HCT116 (cell line): Measurements from ENCODE around the gene C4orf54. TPM values are rescaled to one million over a fixed set of nuclear protein-coding genes. Genes with fewer than 3 reads are reported as not detected.
A peak's percentile ranks its signal among the peaks of the same experiment; 100 is the strongest.

Experiments
- ATAC-seq: fragments of 200-7000 bp; cut with Tn5 transposase; 2 replicates; pipeline ENCODE4 v1.9.1; 2020; ENCODE audit warnings: mild to moderate bottlenecking, moderate library complexity
- BruUV-seq: library from RNA; stranded (reverse); fragments of 400-500 nt; replicated peaks from 2 replicates; lab custom pipeline; 2021; lab: Mats Ljungman, UMichigan
- CTCF ChIA-PET: fragments of 300-600 bp; sonication (Branson Sonifier 250); formaldehyde crosslinking; loops from one replicate; lab custom pipeline; 2021; ENCODE audit warnings: antibody characterized with exemption; lab: Charles Lee
- POLR2A ChIA-PET: fragments of 300-600, 350-600 bp; sonication (Branson Sonifier 250); formaldehyde crosslinking; loops from one replicate; lab custom pipeline; 2021; ENCODE audit warnings: antibody characterized with exemption; lab: Charles Lee
- RAD21 ChIA-PET, 2 experiments: fragments of 300-600 bp; sonication (Branson Sonifier 250); formaldehyde crosslinking; loops; one replicate each; lab custom pipeline; 2023; ENCODE audit warnings: low total read pairs in 2 of 2; ENCODE audit not compliant: uncharacterized antibody in 2 of 2, unreplicated experiment in 2 of 2, low non-redundant PET in 1 of 2; lab: Charles Lee
- DNase-seq: peaks from one replicate; pipeline ENCODE4 v3.0.0-alpha.2; 2010; ENCODE audit warnings: low read depth, low spot score
- H2AFZ ChIP-seq: fragments of 200-600 bp; shearing (Covaris generic), sonication (generic); 2 replicates; pipeline ENCODE4 v1.6.1; 2017; ENCODE audit warnings: low read depth, mixed run types, mixed read lengths, antibody characterized with exemption, low read length; ENCODE audit not compliant: poor library complexity, severe bottlenecking
- H3K27ac ChIP-seq: 2 replicates; pipeline ENCODE4 v1.5.1; 2012; ENCODE audit warnings: low read depth, low read length
- H3K27me3 ChIP-seq: fragments of 200-600 bp; sonication (generic); 2 replicates; pipeline ENCODE4 v1.6.1; 2016; ENCODE audit warnings: mixed run types, low read length, mixed read lengths; ENCODE audit not compliant: insufficient read depth
- H3K36me3 ChIP-seq, 2 experiments: fragments of 200-500 bp in 1 of 2; fragments of 200-600 bp in 1 of 2; sonication (Bioruptor generic) in 1 of 2; sonication (generic) in 1 of 2; 2 replicates each; pipeline versions ENCODE4 v1.5.1 to v1.6.1; 2014 to 2016; ENCODE audit warnings: low read length in 2 of 2, inconsistent platforms in 1 of 2, mixed read lengths in 1 of 2, mixed run types in 1 of 2; ENCODE audit not compliant: insufficient read depth in 2 of 2, control insufficient read depth in 1 of 2
- H3K4me1 ChIP-seq, 2 experiments: fragments of 200-600 bp in 1 of 2; sonication (generic) in 1 of 2; 2 replicates each; pipeline versions ENCODE4 v1.5.1 to v1.6.1; 2012 to 2017; ENCODE audit warnings: low read length in 2 of 2, inconsistent platforms in 1 of 2, mild to moderate bottlenecking in 1 of 2, mixed read lengths in 1 of 2, mixed run types in 1 of 2, moderate library complexity in 1 of 2; ENCODE audit not compliant: insufficient read depth in 2 of 2, control insufficient read depth in 1 of 2
- H3K4me2 ChIP-seq: fragments of 200-600 bp; sonication (generic); 2 replicates; pipeline ENCODE4 v1.6.1; 2017; ENCODE audit warnings: mixed run types, low read length, mixed read lengths
- H3K4me3 ChIP-seq, 2 experiments: fragments of 200-600 bp in 1 of 2; sonication (generic) in 1 of 2; replicated peaks in 1 of 2; 2 replicates each; pipeline ENCODE4 v1.5.1; 2011 to 2016; ENCODE audit warnings: low read length in 2 of 2, control low read depth in 1 of 2, low read depth in 1 of 2, mild to moderate bottlenecking in 1 of 2, mixed read lengths in 1 of 2, mixed run types in 1 of 2
- H3K79me2 ChIP-seq: fragments of 200-600 bp; sonication (generic); 2 replicates; pipeline ENCODE4 v1.6.1; 2017; ENCODE audit warnings: mild to moderate bottlenecking, mixed run types, low read length, moderate library complexity, mixed read lengths; ENCODE audit not compliant: insufficient read depth
- H3K9ac ChIP-seq: fragments of 200-600 bp; sonication (generic); 2 replicates; pipeline ENCODE4 v1.6.1; 2016; ENCODE audit warnings: low read length, mixed read lengths
- H3K9me2 ChIP-seq: fragments of 200-600 bp; sonication (generic), shearing (Covaris generic); 2 replicates; pipeline ENCODE4 v1.6.1; 2017; ENCODE audit warnings: mixed run types, mild to moderate bottlenecking, moderate library complexity; ENCODE audit not compliant: insufficient read depth
- H3K9me3 ChIP-seq, 2 experiments: fragments of 200-500 bp in 1 of 2; fragments of 200-600 bp in 1 of 2; sonication (Bioruptor generic) in 1 of 2; sonication (generic) in 1 of 2; 2 replicates each; pipeline ENCODE4 v1.6.1; 2014 to 2017; ENCODE audit warnings: low read length in 2 of 2, mixed read lengths in 2 of 2, inconsistent platforms in 1 of 2, low read depth in 1 of 2, mild to moderate bottlenecking in 1 of 2, mixed run types in 1 of 2, moderate library complexity in 1 of 2; ENCODE audit not compliant: control insufficient read depth in 1 of 2, insufficient read depth in 1 of 2
- H4K20me1 ChIP-seq: fragments of 200-600 bp; sonication (generic), shearing (Covaris generic); 2 replicates; pipeline ENCODE4 v1.6.1; 2017; ENCODE audit warnings: mixed run types, mild to moderate bottlenecking, moderate library complexity; ENCODE audit not compliant: insufficient read depth
- ELF1 ChIP-seq: IDR thresholded peaks from 2 replicates; pipeline ENCODE4 v1.6.1; 2012; ENCODE audit warnings: low read depth, borderline replicate concordance
- EZH2phosphoT487 ChIP-seq: fragments of 200-600 bp; IDR thresholded peaks from 2 replicates; pipeline ENCODE4 v1.6.1; 2018; ENCODE audit warnings: antibody characterized with exemption, borderline replicate concordance
- JUND ChIP-seq: IDR thresholded peaks from 2 replicates; pipeline ENCODE4 v1.6.1; 2012
- RAD21 ChIP-seq: IDR thresholded peaks from 2 replicates; pipeline ENCODE4 v1.6.1; 2012; ENCODE audit warnings: low read depth, mild to moderate bottlenecking
- SIN3A ChIP-seq: IDR thresholded peaks from 2 replicates; pipeline ENCODE4 v1.6.1; 2012; ENCODE audit warnings: low read depth
- SRF ChIP-seq: IDR thresholded peaks from 2 replicates; pipeline ENCODE4 v1.6.1; 2012; ENCODE audit warnings: low read depth
- TCF7L2 ChIP-seq: IDR thresholded peaks from 2 replicates; pipeline ENCODE4 v1.7.0; 2011; ENCODE audit warnings: borderline replicate concordance, inconsistent platforms; ENCODE audit not compliant: insufficient read depth, insufficient read length; ENCODE audit errors: extremely low read depth
- YY1 ChIP-seq: IDR thresholded peaks from 2 replicates; pipeline ENCODE4 v1.6.1; 2011; ENCODE audit warnings: low read length, low read depth, moderate library complexity, mild to moderate bottlenecking; ENCODE audit not compliant: insufficient replicate concordance; ENCODE audit errors: extremely low read depth
- ZNF274 ChIP-seq: fragments of 200-500 bp; sonication (Bioruptor generic); IDR thresholded peaks from 2 replicates; pipeline ENCODE4 v1.6.1; 2014; ENCODE audit warnings: mild to moderate bottlenecking, low read depth, low read length, inconsistent platforms
- intact Hi-C: fragments of 100-400 bp; cut with micrococcal nuclease; formaldehyde crosslinking; loops from 2 replicates; pipeline ENCODE4 v1.10.0; 2022
- total RNA-seq: library from RNA; stranded (reverse); gene quantifications from one replicate; pipeline ENCODE4 v1.2.1, GENCODE V29; 2021; ENCODE audit not compliant: unreplicated experiment
- TF ChIP-seq, protein P1 (sequence below): IDR thresholded peaks from 2 replicates; pipeline ENCODE4 v1.6.1; 2012; ENCODE audit warnings: low read depth
- TF ChIP-seq, protein P2 (sequence below), 3 experiments: fragments of 200-600 bp in 1 of 3; sonication (generic) in 1 of 3; IDR thresholded peaks in 2 of 3; conservative IDR thresholded peaks in 1 of 3; 2 replicates each; pipeline ENCODE4 v1.5.1; 2012 to 2017; ENCODE audit warnings: low read depth in 2 of 3, low read length in 2 of 3, antibody characterized with exemption in 1 of 3, borderline replicate concordance in 1 of 3, control low read depth in 1 of 3, mild to moderate bottlenecking in 1 of 3, mixed read lengths in 1 of 3, mixed run types in 1 of 3, moderate library complexity in 1 of 3; ENCODE audit not compliant: insufficient read depth in 1 of 3
- TF ChIP-seq, protein P3 (sequence below): IDR thresholded peaks from 2 replicates; pipeline ENCODE4 v1.6.1; 2012
- TF ChIP-seq, protein P4 (sequence below): IDR thresholded peaks from 2 replicates; pipeline ENCODE4 v1.6.1; 2012

Gene C4orf54
- total RNA-seq, 1 experiment from 2014 or later, result not detected

DNA sequence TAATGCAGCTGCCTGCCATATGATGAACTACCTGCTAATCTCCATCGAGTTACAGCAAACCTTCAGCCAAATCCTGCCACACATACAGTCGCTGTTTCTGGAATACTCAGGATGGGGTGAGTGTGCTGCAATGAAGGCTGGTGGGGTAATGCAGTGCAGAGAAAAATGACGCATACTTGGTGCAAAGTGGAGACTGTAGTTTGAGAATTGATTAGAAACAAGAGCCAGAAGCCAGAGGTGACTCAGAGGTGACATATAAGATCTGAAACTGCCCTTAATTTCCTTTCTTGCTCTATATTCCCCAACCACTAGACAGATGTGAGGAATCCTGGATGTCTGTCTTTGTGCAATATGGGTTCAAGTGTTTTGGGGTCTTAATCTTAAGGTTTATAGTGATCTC, 22.0 kb downstream of the C4orf54 start (continued):
- TF ChIP-seq, protein P1, sequence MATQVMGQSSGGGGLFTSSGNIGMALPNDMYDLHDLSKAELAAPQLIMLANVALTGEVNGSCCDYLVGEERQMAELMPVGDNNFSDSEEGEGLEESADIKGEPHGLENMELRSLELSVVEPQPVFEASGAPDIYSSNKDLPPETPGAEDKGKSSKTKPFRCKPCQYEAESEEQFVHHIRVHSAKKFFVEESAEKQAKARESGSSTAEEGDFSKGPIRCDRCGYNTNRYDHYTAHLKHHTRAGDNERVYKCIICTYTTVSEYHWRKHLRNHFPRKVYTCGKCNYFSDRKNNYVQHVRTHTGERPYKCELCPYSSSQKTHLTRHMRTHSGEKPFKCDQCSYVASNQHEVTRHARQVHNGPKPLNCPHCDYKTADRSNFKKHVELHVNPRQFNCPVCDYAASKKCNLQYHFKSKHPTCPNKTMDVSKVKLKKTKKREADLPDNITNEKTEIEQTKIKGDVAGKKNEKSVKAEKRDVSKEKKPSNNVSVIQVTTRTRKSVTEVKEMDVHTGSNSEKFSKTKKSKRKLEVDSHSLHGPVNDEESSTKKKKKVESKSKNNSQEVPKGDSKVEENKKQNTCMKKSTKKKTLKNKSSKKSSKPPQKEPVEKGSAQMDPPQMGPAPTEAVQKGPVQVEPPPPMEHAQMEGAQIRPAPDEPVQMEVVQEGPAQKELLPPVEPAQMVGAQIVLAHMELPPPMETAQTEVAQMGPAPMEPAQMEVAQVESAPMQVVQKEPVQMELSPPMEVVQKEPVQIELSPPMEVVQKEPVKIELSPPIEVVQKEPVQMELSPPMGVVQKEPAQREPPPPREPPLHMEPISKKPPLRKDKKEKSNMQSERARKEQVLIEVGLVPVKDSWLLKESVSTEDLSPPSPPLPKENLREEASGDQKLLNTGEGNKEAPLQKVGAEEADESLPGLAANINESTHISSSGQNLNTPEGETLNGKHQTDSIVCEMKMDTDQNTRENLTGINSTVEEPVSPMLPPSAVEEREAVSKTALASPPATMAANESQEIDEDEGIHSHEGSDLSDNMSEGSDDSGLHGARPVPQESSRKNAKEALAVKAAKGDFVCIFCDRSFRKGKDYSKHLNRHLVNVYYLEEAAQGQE, result no peak
- TF ChIP-seq, protein P2, sequence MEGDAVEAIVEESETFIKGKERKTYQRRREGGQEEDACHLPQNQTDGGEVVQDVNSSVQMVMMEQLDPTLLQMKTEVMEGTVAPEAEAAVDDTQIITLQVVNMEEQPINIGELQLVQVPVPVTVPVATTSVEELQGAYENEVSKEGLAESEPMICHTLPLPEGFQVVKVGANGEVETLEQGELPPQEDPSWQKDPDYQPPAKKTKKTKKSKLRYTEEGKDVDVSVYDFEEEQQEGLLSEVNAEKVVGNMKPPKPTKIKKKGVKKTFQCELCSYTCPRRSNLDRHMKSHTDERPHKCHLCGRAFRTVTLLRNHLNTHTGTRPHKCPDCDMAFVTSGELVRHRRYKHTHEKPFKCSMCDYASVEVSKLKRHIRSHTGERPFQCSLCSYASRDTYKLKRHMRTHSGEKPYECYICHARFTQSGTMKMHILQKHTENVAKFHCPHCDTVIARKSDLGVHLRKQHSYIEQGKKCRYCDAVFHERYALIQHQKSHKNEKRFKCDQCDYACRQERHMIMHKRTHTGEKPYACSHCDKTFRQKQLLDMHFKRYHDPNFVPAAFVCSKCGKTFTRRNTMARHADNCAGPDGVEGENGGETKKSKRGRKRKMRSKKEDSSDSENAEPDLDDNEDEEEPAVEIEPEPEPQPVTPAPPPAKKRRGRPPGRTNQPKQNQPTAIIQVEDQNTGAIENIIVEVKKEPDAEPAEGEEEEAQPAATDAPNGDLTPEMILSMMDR (IDR thresholded peaks at IDR 0.05 in 2 of 3, conservative IDR thresholded peaks at IDR 0.05 in 1 of 3; ENCODE audit: borderline replicate concordance in 1 of 3, insufficient read depth in 1 of 3, low read depth in 2 of 3, low read length in 2 of 3), result no peak
- no peak for TF ChIP-seq SRF

DNA sequence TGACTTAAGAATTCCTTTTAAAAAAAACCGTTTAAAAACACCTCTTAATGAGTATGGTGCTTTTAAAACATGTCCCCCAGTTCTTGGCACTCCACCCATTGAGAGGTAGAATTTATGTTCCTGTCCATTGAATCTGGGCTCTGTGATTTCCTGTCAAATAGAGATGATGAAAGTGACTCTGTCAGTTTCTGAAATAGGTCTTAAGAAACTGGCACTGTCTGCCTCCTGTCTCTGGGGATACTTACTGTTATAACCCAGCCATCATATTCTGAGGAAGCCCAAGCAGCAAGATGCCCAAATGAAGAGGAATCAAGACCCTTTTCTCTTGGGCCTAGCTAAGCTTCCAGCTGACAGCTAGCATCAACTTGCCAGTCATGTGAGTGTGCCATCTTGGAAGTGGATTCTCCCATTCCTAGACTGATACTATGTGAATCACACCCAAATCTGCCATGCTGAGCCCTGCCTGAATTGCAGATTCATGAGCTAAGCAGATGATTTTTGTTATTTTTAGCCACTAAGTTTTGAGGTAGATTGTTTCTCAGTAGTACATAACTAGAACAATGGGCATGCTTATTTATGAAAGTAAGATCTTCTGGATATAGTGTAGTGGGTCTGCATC, 22.8 kb downstream of the C4orf54 start:
- no peak for TF ChIP-seq YY1
- TF ChIP-seq, protein P3, sequence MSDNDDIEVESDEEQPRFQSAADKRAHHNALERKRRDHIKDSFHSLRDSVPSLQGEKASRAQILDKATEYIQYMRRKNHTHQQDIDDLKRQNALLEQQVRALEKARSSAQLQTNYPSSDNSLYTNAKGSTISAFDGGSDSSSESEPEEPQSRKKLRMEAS, result no peak
- TF ChIP-seq ZNF274, result no peak
- TF ChIP-seq, protein P4, sequence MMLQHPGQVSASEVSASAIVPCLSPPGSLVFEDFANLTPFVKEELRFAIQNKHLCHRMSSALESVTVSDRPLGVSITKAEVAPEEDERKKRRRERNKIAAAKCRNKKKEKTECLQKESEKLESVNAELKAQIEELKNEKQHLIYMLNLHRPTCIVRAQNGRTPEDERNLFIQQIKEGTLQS, result no peak
- no peak for TF ChIP-seq SRF
- TF ChIP-seq TCF7L2, result no peak
- no peak for TF ChIP-seq JUND
- TF ChIP-seq ELF1, result no peak
- no peak for TF ChIP-seq EZH2phosphoT487
- no peak for TF ChIP-seq RAD21
- no peak for TF ChIP-seq SIN3A
- no peak for DNase-seq

More for the DNA sequence above, 22.8 kb downstream of the C4orf54 start:
- intact Hi-C loops, result no loop called here
- H3K4me1 ChIP-seq, result no peaks in the 10 kb centered on the region
- no peaks in the 10 kb centered on the region for H3K79me2 ChIP-seq
- RAD21 ChIA-PET, result no interaction called here
- no peaks in the 10 kb centered on the region for H3K9me3 ChIP-seq
- no peak for ATAC-seq
- no peak overlapping the region for H3K27ac ChIP-seq
- H3K9ac ChIP-seq, result no peak overlapping the region
- CTCF ChIA-PET, result no interaction called here
- no peaks in the 10 kb centered on the region for H4K20me1 ChIP-seq
- no peaks in the 10 kb centered on the region for H3K9me2 ChIP-seq
- BruUV-seq, result no TSS peak
- H3K4me2 ChIP-seq, result no peak overlapping the region
- no peak overlapping the region for H3K4me3 ChIP-seq
- POLR2A ChIA-PET, result no interaction called here
- no peaks in the 10 kb centered on the region for H3K27me3 ChIP-seq
- H3K36me3 ChIP-seq, result no peaks in the 10 kb centered on the region
- H2AFZ ChIP-seq, result peak overlapping the region; percentile 63
